Left ventricle myocardium inferior (tissue), 1 donor: ENCODE results near the gene SPTBN2. TPM values are rescaled to one million over a fixed set of nuclear protein-coding genes. Genes with fewer than 3 reads are reported as not detected.

Source experiments
- DNase-seq: peaks from one replicate; pipeline ENCODE4 v3.0.0-alpha.2; 2020
- H3K27ac ChIP-seq: fragments of 200-600 bp; replicated peaks from 2 replicates; pipeline ENCODE4 v1.8.0; 2021
- H3K27me3 ChIP-seq: fragments of 200-600 bp; 2 replicates; pipeline ENCODE4 v1.8.0; 2021; ENCODE audit warnings: low read depth
- H3K36me3 ChIP-seq: fragments of 200-600 bp; 2 replicates; pipeline ENCODE4 v1.8.0; 2021
- H3K4me1 ChIP-seq: fragments of 200-600 bp; 2 replicates; pipeline ENCODE4 v1.8.0; 2021
- H3K4me3 ChIP-seq: fragments of 200-600 bp; 2 replicates; pipeline ENCODE4 v1.8.0; 2021; ENCODE audit warnings: mild to moderate bottlenecking, moderate library complexity
- H3K9me3 ChIP-seq: fragments of 200-600 bp; replicated peaks from 2 replicates; pipeline ENCODE4 v1.8.0; 2021
- CTCF ChIP-seq: fragments of 200-600 bp; IDR thresholded peaks from 2 replicates; pipeline ENCODE4 v1.8.0; 2021; ENCODE audit warnings: antibody characterized with exemption, mild to moderate bottlenecking, borderline replicate concordance
- intact Hi-C: fragments of 100-400 bp; cut with micrococcal nuclease; formaldehyde crosslinking; loops from one replicate; pipeline ENCODE4 v1.11.0; 2022
- total RNA-seq: library from RNA; stranded (reverse); fragmentation: NEBNext Ultra II Directional; extraction: Animal tissue kit (Norgen Biotek cat#: 25700); gene quantifications from one replicate; pipeline ENCODE4 v1.2.1, GENCODE V29; 2021
- donor health status: DM: no; HTN: yes; CAD: no; lungs with severe emphysema.

SPTBN2 gene
- total RNA-seq, 1 donor from 2014 or later = 0.77 TPM

- H3K27ac ChIP-seq = no peak overlapping the region
- H3K4me3 ChIP-seq = no peak overlapping the region
- H3K36me3 ChIP-seq = peaks cover 3% of the 10 kb centered on the region
- H3K4me1 ChIP-seq = no peaks in the 10 kb centered on the region
- intact Hi-C loops = no loop called here
- no peak for TF ChIP-seq CTCF
- H3K27me3 ChIP-seq = no peaks in the 10 kb centered on the region
- DNase-seq = no peak
- no peaks in the 10 kb centered on the region for H3K9me3 ChIP-seq
These were observed 33.1 kb upstream of the SPTBN2 start for GRCh38 chr11:66762088-66762487.

GRCh38 chr11:66752148-66752547 is 23.1 kb upstream of the SPTBN2 start:
- intact Hi-C loops = no loop called here
- Histone ChIP-seq H3K27ac (no peak overlapping the region), H3K9me3 (no peaks in the 10 kb centered on the region), H3K27me3 (no peaks in the 10 kb centered on the region), H3K4me1 (no peaks in the 10 kb centered on the region), H3K36me3 (no peaks in the 10 kb centered on the region), H3K4me3 (no peak overlapping the region)
- TF ChIP-seq CTCF = no peak
- DNase-seq = no peak

- no peak overlapping the region for H3K27ac ChIP-seq
- intact Hi-C loops = no loop called here
- TF ChIP-seq CTCF = no peak
- peaks cover 14% of the 10 kb centered on the region for H3K4me1 ChIP-seq
- no peaks in the 10 kb centered on the region for H3K36me3 ChIP-seq
- DNase-seq = no peak
- no peaks in the 10 kb centered on the region for H3K9me3 ChIP-seq
- H3K27me3 ChIP-seq = no peaks in the 10 kb centered on the region
- no peak overlapping the region for H3K4me3 ChIP-seq
These were observed 20.1 kb upstream of the SPTBN2 start for GRCh38 chr11:66749091-66749490.

- no peak overlapping the region for H3K4me3 ChIP-seq
- H3K36me3 ChIP-seq = no peaks in the 10 kb centered on the region
- peaks cover 23% of the 10 kb centered on the region for H3K4me1 ChIP-seq
- no peak for DNase-seq
- TF ChIP-seq CTCF = no peak
- intact Hi-C loops = no loop called here
- no peaks in the 10 kb centered on the region for H3K9me3 ChIP-seq
- no peaks in the 10 kb centered on the region for H3K27me3 ChIP-seq
- no peak overlapping the region for H3K27ac ChIP-seq
These were observed 18.5 kb upstream of the SPTBN2 start for GRCh38 chr11:66747480-66747879.

- peak overlapping the region; percentile 98 for H3K4me3 ChIP-seq
- no peak overlapping the region for H3K27ac ChIP-seq
- no peaks in the 10 kb centered on the region for H3K9me3 ChIP-seq
- peaks cover 23% of the 10 kb centered on the region for H3K4me1 ChIP-seq
- H3K27me3 ChIP-seq = no peaks in the 10 kb centered on the region
- intact Hi-C loops = no loop called here
- no peak for DNase-seq
- TF ChIP-seq CTCF = no peak
- no peaks in the 10 kb centered on the region for H3K36me3 ChIP-seq
These were observed 16.6 kb upstream of the SPTBN2 start for GRCh38 chr11:66745356-66746235.
